Stimulated activated memory B cell treated with anti-CD40 and anti-IgM and Interleukin-4, amounts not matched to agents 10 μg/mL and 1 μg/mL and 100 μg/mL, for 72 hours (primary cell): ENCODE measurements around the gene POLR1A.
A peak's percentile ranks its signal among the peaks of the same experiment; 100 is the strongest.

Experiments used
- ATAC-seq: fragments of 150-1000 bp; cut with Tn5 transposase; 2 replicates; pipeline ENCODE4 v1.10.0; 2021
- H3K27ac Mint-ChIP-seq: one replicate; pipeline ENCODE4 v1.8.0; 2022; ENCODE audit warnings: mild to moderate bottlenecking, mixed read lengths
- H3K27me3 Mint-ChIP-seq: one replicate; pipeline ENCODE4 v1.8.0; 2022; ENCODE audit warnings: mixed read lengths
- H3K36me3 Mint-ChIP-seq: one replicate; pipeline ENCODE4 v1.8.0; 2022; ENCODE audit warnings: mixed read lengths
- H3K4me1 Mint-ChIP-seq: one replicate; pipeline ENCODE4 v1.8.0; 2022; ENCODE audit warnings: mixed read lengths
- H3K4me3 Mint-ChIP-seq: one replicate; pipeline ENCODE4 v1.8.0; 2022; ENCODE audit warnings: mild to moderate bottlenecking, moderate library complexity, mixed read lengths
- H3K9me3 Mint-ChIP-seq: one replicate; pipeline ENCODE4 v1.8.0; 2022; ENCODE audit warnings: mixed read lengths

Gene POLR1A

DNA sequence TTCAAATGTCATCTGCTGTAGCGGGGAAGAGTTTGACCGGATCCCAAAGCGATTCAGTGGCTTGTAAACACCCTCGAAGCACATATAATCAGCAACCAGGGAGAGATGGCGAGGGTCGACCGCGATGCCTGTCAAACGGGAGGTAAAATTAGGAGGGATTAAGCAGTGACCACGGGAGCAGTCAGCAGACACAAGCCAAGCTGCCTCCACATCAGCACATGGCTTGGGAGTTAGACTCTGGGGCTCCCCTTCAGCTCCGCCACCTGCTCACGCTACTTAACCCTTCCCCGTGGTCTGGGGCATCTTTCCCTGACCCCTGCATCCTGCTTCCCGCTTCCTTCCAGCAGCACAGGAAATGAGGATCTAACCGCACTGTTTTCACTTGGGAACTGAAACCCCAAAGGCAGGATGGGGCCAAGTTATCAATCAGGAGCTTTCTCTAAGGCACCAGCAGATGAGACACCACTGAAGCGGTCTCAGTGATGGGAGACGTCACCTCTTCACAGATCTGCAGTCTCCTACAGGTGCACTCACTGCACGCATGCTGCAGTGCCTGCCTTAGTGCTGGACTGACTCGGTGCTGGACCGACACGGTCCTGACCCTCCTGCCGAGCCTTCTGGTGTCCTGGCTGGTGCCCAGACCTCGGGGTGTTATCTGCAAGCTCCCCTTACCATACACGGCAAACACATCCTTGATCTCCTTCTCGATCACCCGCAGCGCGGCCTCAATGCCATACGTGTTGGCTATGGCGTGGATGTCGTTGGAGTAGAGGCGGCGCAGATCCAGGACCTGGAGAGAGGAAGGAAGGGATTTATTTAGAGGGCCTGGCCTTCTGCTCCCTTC is 77.5 kb downstream of the POLR1A start:
- no peak overlapping the region for H3K4me3 Mint-ChIP-seq
- H3K36me3 Mint-ChIP-seq = peaks cover 88% of the 10 kb centered on the region
- no peaks in the 10 kb centered on the region for H3K27me3 Mint-ChIP-seq
- H3K9me3 Mint-ChIP-seq = no peaks in the 10 kb centered on the region
- peak overlapping the region; percentile 57 for H3K27ac Mint-ChIP-seq
- H3K4me1 Mint-ChIP-seq = peaks cover 25% of the 10 kb centered on the region
- no peak for ATAC-seq

DNA sequence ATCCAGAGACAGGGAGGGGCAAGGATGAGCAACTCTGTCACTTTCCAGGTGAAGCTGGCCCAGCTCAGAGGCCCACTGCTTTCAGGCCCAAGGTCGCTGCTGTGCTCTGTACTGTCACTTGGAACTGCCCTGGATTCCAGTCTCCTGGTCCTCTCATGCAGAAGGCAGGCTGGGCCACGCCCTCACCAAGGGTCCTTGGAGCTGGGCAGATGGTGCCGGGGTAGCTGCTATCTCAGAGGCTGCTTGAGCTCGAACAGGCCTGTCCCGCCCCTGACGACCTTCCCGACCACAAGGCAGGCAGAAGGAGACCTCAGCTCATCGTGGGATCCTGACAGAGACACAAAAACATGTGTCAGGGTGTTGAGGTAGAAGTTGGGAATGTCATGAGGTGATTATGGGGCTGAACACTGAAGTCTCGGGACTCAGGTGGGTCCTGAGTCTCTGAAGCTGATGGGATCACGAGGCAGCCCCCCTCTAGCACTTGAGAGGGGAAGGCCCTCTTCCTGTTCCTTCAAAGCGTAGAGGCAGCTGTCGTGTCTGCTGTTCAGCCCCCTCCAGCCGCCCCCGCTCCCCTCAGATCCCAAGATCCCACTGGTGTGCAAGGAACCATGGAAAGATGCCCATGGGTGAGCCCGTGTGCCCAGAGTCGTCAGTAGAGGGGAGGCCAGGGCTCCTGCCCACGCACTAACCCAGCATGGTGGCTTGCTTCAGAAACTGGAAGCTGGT is 78.3 kb downstream of the POLR1A start:
- Mint-ChIP-seq H3K27ac (peak overlapping the region; percentile 57), H3K4me1 (peaks cover 32% of the 10 kb centered on the region), H3K9me3 (no peaks in the 10 kb centered on the region), H3K27me3 (no peaks in the 10 kb centered on the region), H3K4me3 (no peak overlapping the region), H3K36me3 (peaks cover 80% of the 10 kb centered on the region)
- no peak for ATAC-seq

DNA sequence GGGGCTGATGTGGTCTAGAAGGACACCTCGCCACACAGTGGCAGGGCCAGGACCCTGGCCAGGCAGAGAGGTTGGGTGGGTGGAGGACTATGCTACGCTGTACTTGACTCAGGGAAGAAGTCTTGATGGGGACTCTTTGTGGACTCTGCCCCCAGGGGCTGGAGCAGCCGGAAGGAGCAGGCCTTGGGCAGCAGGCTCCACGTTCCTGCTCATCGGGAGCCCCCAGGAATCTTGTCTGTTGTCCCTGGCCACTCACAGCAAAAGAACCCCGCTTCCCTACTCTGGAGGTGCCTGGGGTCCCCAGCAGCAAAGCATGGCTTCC is 79.0 kb downstream of the POLR1A start:
- Mint-ChIP-seq H3K4me1 (peaks cover 33% of the 10 kb centered on the region), H3K27me3 (no peaks in the 10 kb centered on the region), H3K4me3 (no peak overlapping the region), H3K9me3 (no peaks in the 10 kb centered on the region), H3K27ac (no peak overlapping the region), H3K36me3 (peaks cover 74% of the 10 kb centered on the region)
- no peak for ATAC-seq

DNA sequence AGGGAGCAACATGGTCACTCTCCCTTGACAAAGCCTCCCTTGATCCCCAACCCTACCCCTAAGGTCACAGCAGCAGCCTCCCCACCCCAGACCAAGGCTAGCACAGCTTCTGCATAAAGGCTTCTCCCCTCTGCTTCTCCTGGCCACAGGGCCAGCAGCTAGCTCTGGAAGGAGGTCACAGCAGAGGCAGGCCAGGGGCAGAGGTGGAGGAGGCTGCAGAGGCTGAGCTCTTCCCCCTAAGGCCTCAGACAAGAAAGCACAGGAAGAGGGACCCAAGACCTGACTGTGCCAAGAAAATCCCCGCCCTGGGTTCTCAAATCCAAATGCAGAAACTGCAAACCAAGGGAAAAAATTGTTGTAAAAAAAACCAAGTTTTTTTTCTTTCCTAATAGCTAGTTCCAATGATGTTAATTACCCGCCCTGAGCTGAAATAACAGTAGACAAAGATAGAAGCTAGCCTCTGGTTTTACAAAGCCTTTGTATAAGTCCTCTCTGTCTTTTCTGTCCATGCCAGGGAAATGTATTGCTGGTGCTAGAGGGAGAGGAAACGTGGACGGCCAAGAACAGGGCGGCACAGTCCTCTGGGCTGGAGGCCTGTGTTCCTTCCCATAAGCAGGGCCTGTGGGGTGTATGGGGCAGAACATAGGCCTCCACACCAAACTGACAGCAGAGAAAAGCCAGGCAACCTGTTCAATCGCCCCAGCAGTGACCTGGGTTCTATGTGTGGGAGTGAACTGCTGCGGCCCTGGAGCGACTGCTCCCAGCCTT is 79.5 kb downstream of the POLR1A start:
- Mint-ChIP-seq H3K4me3 (no peak overlapping the region), H3K9me3 (no peaks in the 10 kb centered on the region), H3K4me1 (peaks cover 33% of the 10 kb centered on the region), H3K27me3 (no peaks in the 10 kb centered on the region), H3K36me3 (peaks cover 68% of the 10 kb centered on the region), H3K27ac (peak overlapping the region; percentile 42)
- no peak for ATAC-seq

DNA sequence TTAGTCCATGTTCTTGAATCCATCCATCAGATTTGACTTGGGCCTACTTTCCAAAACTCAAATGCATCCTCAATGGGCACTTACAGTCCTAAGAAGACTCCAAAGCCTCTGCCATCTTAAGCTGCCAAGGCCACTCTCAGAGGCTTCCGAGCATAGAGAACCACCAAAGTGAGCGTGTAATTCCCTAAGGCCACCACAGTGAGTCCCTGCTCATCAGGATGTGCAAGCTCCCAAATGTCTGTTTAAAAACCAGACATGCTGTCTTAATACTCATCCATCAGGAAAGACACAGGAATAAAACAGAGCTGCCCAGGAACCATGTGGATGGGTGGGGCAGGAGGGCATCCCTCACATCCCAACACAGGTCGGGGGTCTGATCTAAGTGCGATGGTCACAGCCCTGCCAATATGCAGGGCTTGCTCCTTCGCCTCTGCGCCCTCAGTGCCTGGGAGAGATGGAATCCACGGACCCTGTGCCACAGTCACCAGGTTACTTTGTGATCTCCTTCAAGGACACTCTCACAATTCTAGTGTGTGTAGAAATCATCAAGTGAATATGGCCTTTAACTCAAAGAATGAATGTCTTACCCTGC is 80.4 kb downstream of the POLR1A start:
- Mint-ChIP-seq H3K9me3 (no peaks in the 10 kb centered on the region), H3K4me1 (peaks cover 33% of the 10 kb centered on the region), H3K4me3 (no peak overlapping the region), H3K27me3 (no peaks in the 10 kb centered on the region), H3K27ac (peak overlapping the region; percentile 42), H3K36me3 (peaks cover 60% of the 10 kb centered on the region)
- no peak for ATAC-seq

DNA sequence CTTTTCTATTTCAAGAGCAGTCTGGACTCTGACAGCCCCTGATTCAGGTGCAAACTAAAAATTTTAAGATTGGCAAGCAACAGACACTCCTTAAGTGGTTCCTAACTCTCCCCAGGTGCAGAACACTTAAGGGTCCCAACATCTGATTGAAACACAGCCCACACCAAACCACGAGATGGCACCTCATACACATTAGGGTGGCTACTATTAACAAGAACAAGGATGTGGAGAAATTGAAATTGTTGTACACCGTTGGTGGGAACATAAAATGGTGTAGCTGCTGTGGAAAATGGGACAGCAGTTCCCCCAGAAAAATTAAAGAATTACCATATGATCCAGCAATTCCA is 82.3 kb downstream of the POLR1A start:
- Mint-ChIP-seq H3K9me3 (no peaks in the 10 kb centered on the region), H3K36me3 (peaks cover 41% of the 10 kb centered on the region), H3K4me3 (no peak overlapping the region), H3K27ac (peak overlapping the region; percentile 86), H3K27me3 (no peaks in the 10 kb centered on the region), H3K4me1 (peaks cover 41% of the 10 kb centered on the region)
- ATAC-seq = peak; percentile 50

DNA sequence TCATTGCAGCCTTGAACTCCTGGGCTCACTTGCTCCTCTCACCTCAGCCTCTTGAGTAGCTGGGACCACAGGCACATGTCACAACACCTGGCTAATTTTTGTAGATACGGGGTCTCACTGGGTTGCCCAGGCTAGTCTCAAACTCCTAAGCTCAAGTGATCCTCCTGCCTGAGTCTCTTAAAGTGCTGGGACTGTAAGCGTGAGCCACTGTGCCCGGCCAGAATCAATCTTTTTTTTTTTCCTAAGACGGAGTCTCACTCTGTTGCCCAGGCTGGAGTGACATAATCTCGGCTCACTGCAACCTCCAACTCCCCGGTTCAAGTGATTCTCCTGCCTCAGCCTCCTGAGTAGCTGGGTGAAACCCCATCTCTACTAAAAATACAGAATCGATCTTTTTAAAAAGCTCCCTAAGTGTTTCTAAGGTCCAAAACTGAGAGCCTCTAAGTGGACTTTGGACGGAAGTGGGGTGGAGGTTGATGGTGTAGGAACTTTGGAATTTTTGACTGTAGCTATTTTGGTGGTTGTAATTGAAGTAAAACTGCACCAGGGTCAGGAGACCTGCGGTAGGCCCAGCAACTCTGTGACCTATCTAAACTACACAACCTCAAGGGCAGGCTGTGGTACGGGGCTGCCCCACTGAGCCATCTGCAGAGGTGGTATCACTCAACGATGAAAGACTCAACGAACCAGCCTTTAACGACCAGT is 82.9 kb downstream of the POLR1A start:
- ATAC-seq = peak; percentile 90
- peaks cover 41% of the 10 kb centered on the region for H3K4me1 Mint-ChIP-seq
- peak overlapping the region; percentile 86 for H3K27ac Mint-ChIP-seq
- no peaks in the 10 kb centered on the region for H3K27me3 Mint-ChIP-seq
- H3K36me3 Mint-ChIP-seq = peaks cover 36% of the 10 kb centered on the region
- no peaks in the 10 kb centered on the region for H3K9me3 Mint-ChIP-seq
- no peak overlapping the region for H3K4me3 Mint-ChIP-seq

DNA sequence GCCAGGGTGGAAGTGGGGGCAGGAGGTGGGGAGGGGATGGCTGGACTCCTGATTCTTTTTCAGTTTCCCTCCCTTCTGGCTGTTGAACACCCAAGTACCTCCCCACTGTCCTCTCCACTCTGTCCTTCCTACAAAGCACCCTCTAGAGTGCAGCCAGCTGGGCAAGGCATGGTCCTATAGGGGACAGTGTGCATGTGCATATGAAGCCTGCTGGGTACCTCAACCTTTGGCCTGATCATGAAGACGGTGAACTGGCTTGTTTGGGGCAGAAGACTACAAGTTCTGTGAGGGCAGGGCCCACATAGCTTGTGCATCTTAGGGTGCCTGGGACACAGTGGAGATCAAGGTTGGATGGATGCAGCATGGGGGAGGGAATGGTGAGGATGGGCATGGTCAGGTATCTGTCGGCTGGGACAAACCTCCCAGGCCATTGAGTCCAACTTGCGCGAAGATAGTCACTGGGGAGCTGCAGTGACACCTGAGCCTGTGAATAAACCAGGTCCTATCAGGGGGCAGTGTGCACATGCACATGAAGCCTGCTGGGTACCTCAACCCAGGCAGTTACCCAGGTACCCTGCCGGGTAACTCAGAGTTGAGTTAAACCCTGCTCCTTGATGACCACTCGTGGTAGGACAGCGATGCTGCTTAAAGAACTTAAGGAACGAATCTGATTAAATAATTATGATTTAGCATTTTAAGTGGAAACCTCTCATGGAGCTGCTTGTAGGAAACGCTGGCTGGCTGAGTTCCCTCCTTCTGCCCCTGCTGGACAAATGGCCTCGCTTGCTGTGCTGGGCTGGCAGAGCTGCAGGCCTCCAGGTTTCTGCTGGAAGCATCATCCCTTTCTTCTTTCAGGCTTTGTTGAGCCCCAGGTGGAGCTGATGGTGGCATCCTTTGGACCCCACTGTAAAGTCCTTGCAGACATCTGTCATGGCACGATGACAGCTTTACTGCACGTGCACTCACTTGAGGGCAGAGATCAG is 84.0 kb downstream of the POLR1A start:
- H3K36me3 Mint-ChIP-seq = peaks cover 25% of the 10 kb centered on the region
- H3K9me3 Mint-ChIP-seq = no peaks in the 10 kb centered on the region
- no peaks in the 10 kb centered on the region for H3K27me3 Mint-ChIP-seq
- peak overlapping the region; percentile 86 for H3K27ac Mint-ChIP-seq
- peaks cover 47% of the 10 kb centered on the region for H3K4me1 Mint-ChIP-seq
- no peak overlapping the region for H3K4me3 Mint-ChIP-seq
- no peak for ATAC-seq

DNA sequence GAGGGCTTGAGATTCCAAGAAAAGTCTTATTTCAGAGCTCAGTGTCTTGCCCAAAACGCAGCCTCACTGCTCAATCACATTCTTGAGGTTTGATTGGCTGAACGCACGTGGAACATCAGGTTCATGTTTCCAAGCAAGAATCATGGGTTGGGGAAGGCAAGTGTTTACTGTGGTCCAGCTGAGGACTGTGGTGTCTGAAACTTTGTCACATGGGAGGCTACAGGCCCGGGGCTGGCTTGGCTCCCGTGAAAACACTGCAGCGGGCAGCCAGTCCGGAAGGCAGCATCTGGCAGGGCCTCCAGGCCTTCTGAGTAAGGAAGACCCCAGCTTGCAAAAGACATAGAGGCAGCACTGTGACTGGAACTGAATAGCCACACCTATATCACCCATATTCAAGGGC is 84.7 kb downstream of the POLR1A start:
- H3K4me3 Mint-ChIP-seq = no peak overlapping the region
- no peaks in the 10 kb centered on the region for H3K27me3 Mint-ChIP-seq
- H3K27ac Mint-ChIP-seq = peak overlapping the region; percentile 17
- H3K9me3 Mint-ChIP-seq = no peaks in the 10 kb centered on the region
- peaks cover 50% of the 10 kb centered on the region for H3K4me1 Mint-ChIP-seq
- H3K36me3 Mint-ChIP-seq = peaks cover 18% of the 10 kb centered on the region
- ATAC-seq = no peak

DNA sequence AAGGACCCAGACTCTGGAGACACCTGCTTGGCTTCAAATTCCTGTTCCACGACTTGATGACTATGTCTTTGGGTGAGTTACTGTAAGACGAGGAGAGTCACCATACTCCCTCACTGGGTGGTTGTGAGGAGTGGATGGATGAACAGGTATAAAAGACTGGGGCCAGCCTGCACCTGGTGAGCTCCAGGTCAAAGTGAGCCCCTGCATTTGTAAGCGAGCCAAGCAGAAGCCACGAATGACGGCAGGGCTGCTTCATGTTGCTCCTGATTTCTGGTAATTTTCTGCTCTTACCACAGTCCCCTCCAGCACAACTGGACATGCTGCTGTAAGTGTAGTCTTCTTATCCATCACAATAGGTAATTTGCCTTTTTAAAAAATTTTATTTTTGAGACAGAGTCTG is 86.6 kb downstream of the POLR1A start:
- H3K4me1 Mint-ChIP-seq = peaks cover 59% of the 10 kb centered on the region
- peaks cover 9% of the 10 kb centered on the region for H3K36me3 Mint-ChIP-seq
- peaks cover 5% of the 10 kb centered on the region for H3K9me3 Mint-ChIP-seq
- no peaks in the 10 kb centered on the region for H3K27me3 Mint-ChIP-seq
- H3K4me3 Mint-ChIP-seq = no peak overlapping the region
- H3K27ac Mint-ChIP-seq = peak overlapping the region; percentile 77
- no peak for ATAC-seq

DNA sequence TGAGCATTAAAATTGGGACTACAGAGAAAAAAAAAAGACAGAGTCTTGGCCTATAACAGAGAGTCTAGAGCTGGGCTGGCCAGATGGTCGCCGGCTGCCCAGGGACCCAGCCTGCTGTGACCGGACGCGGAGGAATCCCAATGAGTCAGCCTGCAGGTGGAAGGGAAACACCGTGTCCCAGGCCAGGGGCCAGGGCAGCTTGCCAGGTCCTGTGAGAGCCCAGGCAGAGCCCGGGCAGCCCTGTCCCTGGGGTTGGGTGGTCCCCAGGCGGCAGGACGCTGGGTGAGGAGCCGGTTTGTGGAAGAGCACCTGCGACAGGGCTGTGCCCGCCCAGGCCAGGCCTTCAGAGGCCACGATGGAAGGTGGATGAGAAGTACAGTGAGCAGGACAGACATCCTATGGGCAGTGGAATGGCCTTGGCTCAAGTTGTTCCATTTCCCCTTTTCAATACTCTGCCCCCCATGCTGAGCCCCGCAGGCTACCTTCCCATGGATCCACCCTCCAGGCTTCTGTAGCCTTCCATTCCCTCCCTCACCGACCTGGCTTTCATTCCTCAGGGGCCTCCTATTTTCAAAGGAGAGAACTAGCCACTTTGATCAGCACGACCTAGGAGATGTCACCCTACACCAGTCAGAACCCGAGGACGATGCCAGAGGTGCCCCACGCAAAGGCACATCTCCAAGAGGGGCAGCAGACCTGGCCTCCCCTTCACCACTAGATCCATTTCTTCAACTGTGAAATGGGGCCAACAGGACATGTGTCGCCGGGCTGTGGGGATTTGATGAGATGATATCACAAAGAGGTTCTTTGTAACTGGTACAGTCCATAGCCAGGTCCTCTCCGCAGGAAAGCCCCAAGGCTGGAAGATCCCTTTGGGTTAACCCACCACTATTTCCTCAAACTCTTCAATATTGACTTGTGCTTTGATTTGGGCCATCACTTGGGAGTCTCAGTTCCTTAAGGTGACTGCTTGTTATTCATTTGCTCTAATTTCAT is 87.5 kb downstream of the POLR1A start:
- no peak overlapping the region for H3K4me3 Mint-ChIP-seq
- peaks cover 50% of the 10 kb centered on the region for H3K4me1 Mint-ChIP-seq
- H3K27me3 Mint-ChIP-seq = no peaks in the 10 kb centered on the region
- H3K27ac Mint-ChIP-seq = peak overlapping the region; percentile 77
- peak; percentile 35 for ATAC-seq
- H3K36me3 Mint-ChIP-seq = peaks cover 6% of the 10 kb centered on the region
- H3K9me3 Mint-ChIP-seq = peaks cover 11% of the 10 kb centered on the region

DNA sequence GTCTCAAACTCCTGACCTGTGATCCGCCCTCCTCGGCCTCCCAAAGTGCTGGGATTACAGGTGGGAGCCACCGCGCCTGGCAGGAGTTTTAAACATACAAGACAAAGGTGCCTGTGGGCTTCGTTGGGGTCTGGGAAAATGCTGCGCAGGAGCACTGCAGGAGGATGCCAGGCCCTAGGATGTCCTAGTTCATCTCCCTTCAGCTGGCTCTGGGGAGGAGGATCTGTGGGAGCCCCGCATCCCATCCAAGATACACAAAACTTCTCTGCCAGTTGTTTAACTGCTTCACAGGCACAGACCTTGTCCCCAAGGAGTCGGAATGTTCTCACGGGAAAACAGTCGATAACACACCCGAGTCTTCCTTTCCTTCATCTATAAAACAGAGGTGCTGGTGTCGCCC is 89.1 kb downstream of the POLR1A start:
- Mint-ChIP-seq H3K9me3 (peaks cover 11% of the 10 kb centered on the region), H3K27me3 (no peaks in the 10 kb centered on the region), H3K4me3 (peak overlapping the region; percentile 38), H3K36me3 (peaks cover 6% of the 10 kb centered on the region), H3K4me1 (peaks cover 54% of the 10 kb centered on the region), H3K27ac (peak overlapping the region; percentile 77)
- no peak for ATAC-seq

DNA sequence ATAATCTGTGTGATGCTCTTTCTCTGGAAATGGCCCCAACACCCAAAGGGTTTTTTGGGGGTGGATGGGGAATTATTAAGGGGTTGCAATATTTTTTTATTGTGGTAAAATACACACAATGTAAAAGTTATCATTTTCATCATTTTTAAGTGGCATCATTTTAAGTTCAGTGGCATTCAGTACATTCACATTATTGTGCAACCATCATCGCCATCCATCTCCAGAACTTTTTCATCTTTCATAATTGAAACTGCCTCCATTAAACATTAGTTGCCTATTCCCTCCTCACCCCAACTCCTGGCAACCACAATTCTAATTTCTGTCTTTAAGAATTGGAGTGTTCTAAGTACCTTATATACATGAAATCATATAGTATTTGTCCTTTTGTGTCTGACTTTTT is 90.0 kb downstream of the POLR1A start:
- peaks cover 6% of the 10 kb centered on the region for H3K36me3 Mint-ChIP-seq
- H3K27me3 Mint-ChIP-seq = no peaks in the 10 kb centered on the region
- peaks cover 11% of the 10 kb centered on the region for H3K9me3 Mint-ChIP-seq
- H3K4me1 Mint-ChIP-seq = peaks cover 60% of the 10 kb centered on the region
- no peak overlapping the region for H3K4me3 Mint-ChIP-seq
- ATAC-seq = no peak
- H3K27ac Mint-ChIP-seq = peak overlapping the region; percentile 77
